Measurements from ENCODE around the gene APOF. TPM values are rescaled to one million over a fixed set of nuclear protein-coding genes. Genes with fewer than 3 reads are reported as not detected.

APOF gene
- total and polyA plus RNA-seq, 2 of the 8 experiments (the other 6 are each of a cell fraction or from before 2014, with no cell fraction given), result not detected

GRCh38 chr12:56341616-56342015 is 21.0 kb downstream of the APOF start:
- no peak overlapping the region for H2AFZ ChIP-seq (ENCODE audit: low read length)
- H3K79me2 ChIP-seq (ENCODE audit: control insufficient read depth in 1 of 2, insufficient read depth in 2 of 2, low read length in 2 of 2), result no peaks in the 10 kb centered on the region
- H3K4me3 ChIP-seq (ENCODE audit: extremely low read depth in 1 of 4, insufficient read depth in 2 of 4, low read depth in 3 of 4, low read length in 4 of 4), result no peak overlapping the region
- no peak overlapping the region for H4K8ac ChIP-seq (ENCODE audit: extremely low read depth, insufficient read depth, low read length)
- no peaks in the 10 kb centered on the region for H3K23me2 ChIP-seq (ENCODE audit: low read depth, low read length)
- H2BK15ac ChIP-seq (ENCODE audit: low read length), result no peak overlapping the region
- H3K27me3 ChIP-seq (replicated peaks in 1 of 4; ENCODE audit: control insufficient read depth in 3 of 4, extremely low read depth in 1 of 4, insufficient read depth in 3 of 4, low read length in 3 of 4), result no peaks in the 10 kb centered on the region
- H3K23ac ChIP-seq (ENCODE audit: insufficient read length), result no peak overlapping the region
- H2BK5ac ChIP-seq (ENCODE audit: low read depth, low read length), result no peak overlapping the region
- no peak overlapping the region for H2BK20ac ChIP-seq (ENCODE audit: low read length)
- H4K20me1 ChIP-seq (replicated peaks in 1 of 2; ENCODE audit: control insufficient read depth in 1 of 2, insufficient read depth in 2 of 2, low read length in 2 of 2), result no peaks in the 10 kb centered on the region
- no peak overlapping the region for H3K4ac ChIP-seq (replicated peaks; ENCODE audit: insufficient read length, low read depth, low read length)
- no peaks in the 10 kb centered on the region for H3K9me3 ChIP-seq (ENCODE audit: insufficient read depth in 2 of 2, low read depth in 1 of 2, low read length in 1 of 2)
- H2AK5ac ChIP-seq (ENCODE audit: low read depth, low read length), result no peak overlapping the region
- DNase-seq (ENCODE audit: low read depth in 1 of 2, low spot score in 2 of 2) (no peak), FAIRE-seq (no peak)
- H4K5ac ChIP-seq (ENCODE audit: insufficient read length, low read depth, low read length), result no peak overlapping the region
- ChIA-PET CTCF (ENCODE audit: partially characterized antibody) (interaction anchor here (1.0 to 1.9 kb wide), 4 partner anchors 8 to 122 kb away, joined by 3 to 8 read pairs (median 6); partner anchors contain the start of gene PAN2), POLR2A (ENCODE audit: partially characterized antibody) (interaction anchor here (1.1 to 2.1 kb wide), 5 partner anchors 9 to 369 kb away, joined by 3 to 9 read pairs (median 3); partner anchors contain the start of gene STAT2)
- no peak overlapping the region for H3K9ac ChIP-seq (replicated peaks in 1 of 4; ENCODE audit: extremely low read depth in 1 of 4, low read depth in 3 of 4, low read length in 3 of 4)
- H3K4me2 ChIP-seq (ENCODE audit: insufficient read depth in 1 of 2, low read depth in 2 of 2, low read length in 2 of 2), result no peak overlapping the region
- TF ChIP-seq TCF12 (IDR thresholded peaks at IDR 0.05; ENCODE audit: low read depth, low read length) (no peak), RFX5 (IDR thresholded peaks at IDR 0.05; ENCODE audit: borderline replicate concordance, low read depth, low read length) (no peak), CTBP2 (IDR thresholded peaks at IDR 0.05; ENCODE audit: borderline replicate concordance, insufficient read depth, insufficient read length, low read length) (no peak), NANOG (IDR thresholded peaks at IDR 0.05; ENCODE audit: insufficient read depth, low read depth, low read length, poor library complexity, severe bottlenecking) (no peak), BCL11A (IDR thresholded peaks at IDR 0.05; ENCODE audit: low read depth in 2 of 2, low read length in 2 of 2) (no peak), YY1 (IDR thresholded peaks at IDR 0.05; ENCODE audit: low read depth, low read length) (no peak), MAFK (IDR thresholded peaks at IDR 0.05; ENCODE audit: low read depth, low read length) (no peak), PHF8 (conservative IDR thresholded peaks at IDR 0.05; ENCODE audit: low read depth, low read length) (no peak), TEAD4 (IDR thresholded peaks at IDR 0.05; ENCODE audit: low read depth, low read length) (no peak), KDM4A (IDR thresholded peaks at IDR 0.05; ENCODE audit: low read depth, low read length, severe bottlenecking) (no peak)
- peaks cover 0 to 22% (median 12%) of the 10 kb centered on the region in 4 experiments; a peak in 6 of 8 replicates for H3K36me3 ChIP-seq (ENCODE audit: control insufficient read depth in 2 of 4, insufficient read depth in 4 of 4, low read length in 3 of 4)
- H3K4me1 ChIP-seq (replicated peaks in 1 of 4; ENCODE audit: control insufficient read depth in 3 of 4, insufficient read depth in 4 of 4, low read length in 3 of 4), result peaks cover 9 to 15% (median 12%) of the 10 kb centered on the region in 4 experiments
- no peak overlapping the region for H2BK12ac ChIP-seq (ENCODE audit: low read depth, low read length)
- no peak overlapping the region for H3K18ac ChIP-seq (ENCODE audit: extremely low read depth, low read length)
- WGBS, 2 experiments (ENCODE audit: extremely low coverage in 1 of 2, insufficient coverage in 1 of 2, insufficient read length in 1 of 2, insufficient replicate concordance in 2 of 2, low coverage in 1 of 2, low lambda C conversion rate in 2 of 2, missing lambda C conversion rate in 1 of 2), result 86% methylated on average over 1 of the region's 1 CpG; no CpG with 5 or more reads in 1 of the 2 experiments
- H3K14ac ChIP-seq (ENCODE audit: insufficient read length), result no peak overlapping the region
- H2BK120ac ChIP-seq (replicated peaks; ENCODE audit: low read depth, low read length), result no peak overlapping the region
- no peak overlapping the region for H4K91ac ChIP-seq (replicated peaks; ENCODE audit: insufficient read length, low read length)
- no peak overlapping the region for H3K27ac ChIP-seq (ENCODE audit: low read depth, low read length)
- no peak overlapping the region for H3K56ac ChIP-seq (replicated peaks; ENCODE audit: insufficient read length, low read depth, low read length)
- no peaks in the 10 kb centered on the region for H3K79me1 ChIP-seq (ENCODE audit: low read depth, low read length)
